Right cardiac atrium (tissue), 5 donors: ENCODE measurements around the gene HOXC12. TPM values are rescaled to one million over a fixed set of nuclear protein-coding genes. Genes with fewer than 3 reads are reported as not detected.
A peak's percentile ranks its signal among the peaks of the same experiment; 100 is the strongest.

Experiments
- ATAC-seq, 2 donors: fragments of 200-7000 bp; cut with Tn5 transposase; one replicate each; pipeline versions ENCODE4 v1.8.0 to v1.9.1; 2020; ENCODE audit warnings: moderate library complexity in 2 of 2, mild to moderate bottlenecking in 1 of 2
- DNase-seq, 3 donors: peaks; one replicate each; pipeline ENCODE4 v3.0.0-alpha.2; 2020
- H3K27ac ChIP-seq: one replicate; pipeline ENCODE4 v1.5.1; 2013; ENCODE audit warnings: mild to moderate bottlenecking, low read length, control low read depth, moderate library complexity
- H3K27me3 ChIP-seq: one replicate; pipeline ENCODE4 v1.6.1; 2013; ENCODE audit not compliant: control insufficient read depth, insufficient read depth
- H3K4me1 ChIP-seq: one replicate; pipeline ENCODE4 v1.6.1; 2013; ENCODE audit warnings: low read length; ENCODE audit not compliant: control insufficient read depth, insufficient read depth
- H3K4me3 ChIP-seq: one replicate; pipeline ENCODE4 v1.5.1; 2013; ENCODE audit warnings: low read length, control low read depth
- H3K9me3 ChIP-seq: one replicate; pipeline ENCODE4 v1.6.1; 2013; ENCODE audit warnings: low read length; ENCODE audit not compliant: control insufficient read depth
- WGBS: extraction: QIAGEN DNeasy Blood & Tissue Kit; methylation state at CpG from one replicate; pipeline ENCODE4 v1.1.7; 2013; 5-methylcytosine and 5-hydroxymethylcytosine counted together
- intact Hi-C, 4 donors: fragments of 100-400 bp; cut with DNase I; formaldehyde crosslinking; loops; one replicate each; pipeline versions ENCODE4 v1.11.0 to v1.14.0; 2022 to 2023
- polyA plus RNA-seq: library from polyadenylated mRNA; stranded (reverse); fragments of 200-250 nt; gene quantifications from one replicate; pipeline ENCODE4 v1.2.3, GENCODE V29; 2013
- total RNA-seq, 4 donors: library from RNA; stranded (reverse); fragmentation: NEBNext Ultra II Directional; extraction: Animal tissue kit (Norgen Biotek cat#: 25700); gene quantifications; one replicate each; pipeline ENCODE4 v1.2.1, GENCODE V29; 2021
- donor health status: healthy with polysubstance abuse.
- donor health status: DM: no; HTN: yes; CAD: no.
- donor health status: DM: no; HTN: no; CAD: no.
- donor health status: DM: no; HTN: yes; CAD: no; lungs with severe emphysema.
- donor health status: DM: yes; HTN: yes; CAD: no.

HOXC12 gene
- total and polyA plus RNA-seq, 5 donors, result not detected

DNA sequence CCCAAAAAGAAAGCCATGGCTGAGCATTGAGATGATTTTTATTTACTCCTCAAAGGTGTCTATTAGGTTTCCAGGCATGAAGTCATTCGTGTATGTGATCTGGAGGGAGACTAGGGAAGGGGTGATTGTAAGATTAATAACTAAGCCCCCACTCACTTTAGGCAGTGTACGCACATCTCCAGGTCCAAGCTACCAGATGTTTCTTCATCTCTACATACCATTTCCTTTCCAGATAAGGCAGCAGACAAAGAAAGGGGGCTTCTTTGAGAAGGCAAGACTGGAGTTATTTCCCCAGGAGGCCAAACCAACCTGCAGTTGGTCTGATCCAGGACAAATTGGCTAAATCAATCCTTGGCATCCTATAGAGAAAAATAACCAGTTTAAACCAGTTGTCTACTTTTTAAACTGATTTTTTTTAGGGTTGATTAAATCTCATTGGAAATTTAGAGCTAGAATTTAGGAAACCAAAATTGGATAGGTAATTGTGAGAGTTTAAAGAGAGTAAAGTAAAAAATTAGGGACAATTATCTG lies 12.2 kb upstream of the HOXC12 start:
- Histone ChIP-seq H3K27me3 (peaks cover 8% of the 10 kb centered on the region), H3K9me3 (no peaks in the 10 kb centered on the region), H3K27ac (no peak overlapping the region), H3K4me3 (no peak overlapping the region), H3K4me1 (no peaks in the 10 kb centered on the region)
- no peak for ATAC-seq
- 12% methylated on average over 2 of the region's 2 CpGs for WGBS
- no peak for DNase-seq
- intact Hi-C loops, result no loop called here

DNA sequence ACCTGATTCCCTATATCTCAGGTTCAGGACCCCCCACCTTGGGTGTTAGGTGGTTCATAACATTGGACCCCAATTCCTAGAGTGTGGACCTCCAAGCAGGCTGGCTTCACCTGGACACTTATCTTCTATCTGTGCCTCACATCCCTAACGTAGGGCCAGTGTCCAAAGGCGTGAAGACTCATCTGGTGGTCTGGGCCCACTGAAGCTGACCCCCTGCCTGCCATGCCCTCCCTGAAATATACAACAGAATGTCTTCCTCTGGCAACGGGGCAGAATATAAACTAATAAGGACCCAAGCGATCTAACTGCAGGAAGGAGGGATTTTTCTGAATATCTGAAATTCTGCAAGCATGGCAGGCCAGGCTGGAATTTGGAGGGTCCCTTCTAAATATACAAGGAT lies 10.5 kb upstream of the HOXC12 start:
- Histone ChIP-seq H3K4me1 (no peaks in the 10 kb centered on the region), H3K4me3 (no peak overlapping the region), H3K27me3 (peaks cover 8% of the 10 kb centered on the region), H3K27ac (no peak overlapping the region), H3K9me3 (no peaks in the 10 kb centered on the region)
- DNase-seq, result no peak
- intact Hi-C loops, result no loop called here
- WGBS, result 17% methylated on average over 4 of the region's 4 CpGs
- no peak for ATAC-seq

DNA sequence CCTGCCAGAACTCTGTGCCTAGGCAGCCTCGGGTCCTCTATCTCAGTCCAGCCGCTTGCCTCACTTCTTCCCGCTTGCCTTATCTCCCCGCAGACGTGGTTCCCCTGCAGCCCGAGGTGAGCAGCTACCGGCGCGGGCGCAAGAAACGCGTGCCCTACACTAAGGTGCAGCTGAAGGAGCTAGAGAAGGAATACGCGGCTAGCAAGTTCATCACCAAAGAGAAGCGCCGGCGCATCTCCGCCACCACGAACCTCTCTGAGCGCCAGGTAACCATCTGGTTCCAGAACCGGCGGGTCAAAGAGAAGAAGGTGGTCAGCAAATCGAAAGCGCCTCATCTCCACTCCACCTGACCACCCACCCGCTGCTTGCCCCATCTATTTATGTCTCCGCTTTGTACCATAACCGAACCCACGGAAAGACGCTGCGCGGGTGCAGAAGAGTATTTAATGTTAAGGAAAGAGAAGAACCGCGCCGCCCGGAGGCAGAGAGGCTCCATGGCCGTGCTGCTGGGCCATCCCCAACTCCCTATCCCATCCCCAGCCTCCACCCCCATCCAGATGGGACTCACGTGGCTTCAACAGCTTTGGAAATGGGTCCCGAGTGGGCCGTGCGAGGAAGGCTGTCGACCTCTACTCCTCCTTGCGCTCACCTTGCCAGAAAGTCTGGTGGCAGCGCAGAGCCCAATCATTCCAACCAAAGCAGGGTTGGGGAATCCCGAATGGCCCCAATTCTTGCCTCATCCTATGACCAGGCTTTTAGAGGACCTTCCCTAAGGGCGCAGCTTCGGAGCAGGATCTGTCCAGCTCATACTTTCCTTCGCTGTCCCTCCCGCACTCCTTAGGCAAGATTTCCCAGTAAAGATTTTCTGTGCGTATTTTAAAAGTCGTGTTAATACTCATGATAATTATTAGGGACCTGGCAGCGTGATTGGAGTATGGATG lies 9.5 kb upstream of the HOXC12 start:
- WGBS, result 5% methylated on average over 51 of the region's 51 CpGs
- intact Hi-C loops, result no loop called here
- Histone ChIP-seq H3K4me1 (no peaks in the 10 kb centered on the region), H3K27ac (no peak overlapping the region), H3K4me3 (no peak overlapping the region), H3K27me3 (peaks cover 8% of the 10 kb centered on the region), H3K9me3 (no peaks in the 10 kb centered on the region)
- no peak for DNase-seq
- ATAC-seq, result no peak

DNA sequence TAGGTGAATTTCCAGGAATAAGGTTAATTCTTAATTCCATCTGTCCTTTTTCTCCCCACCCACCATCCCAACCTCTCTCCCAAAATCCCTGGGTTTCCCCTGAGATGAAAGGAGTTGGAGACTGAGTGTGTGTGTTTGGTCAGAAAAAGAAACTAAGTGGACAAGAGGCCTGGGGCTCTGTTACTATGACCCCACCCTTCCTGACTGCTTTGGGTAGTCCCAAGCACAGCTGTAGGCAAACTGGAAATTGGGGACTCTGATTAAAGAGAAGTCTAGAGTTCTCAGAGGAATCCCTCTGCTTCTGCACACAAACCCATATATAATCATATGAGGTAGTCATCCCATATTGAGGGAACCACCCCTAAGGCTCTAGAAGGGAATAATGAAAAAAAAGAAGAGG lies 7.0 kb upstream of the HOXC12 start:
- H3K27me3 ChIP-seq, result peaks cover 8% of the 10 kb centered on the region
- ATAC-seq, result no peak
- no peak overlapping the region for H3K4me3 ChIP-seq
- no peak overlapping the region for H3K27ac ChIP-seq
- H3K4me1 ChIP-seq, result no peaks in the 10 kb centered on the region
- DNase-seq, result no peak
- H3K9me3 ChIP-seq, result no peaks in the 10 kb centered on the region
- intact Hi-C loops, result no loop called here

DNA sequence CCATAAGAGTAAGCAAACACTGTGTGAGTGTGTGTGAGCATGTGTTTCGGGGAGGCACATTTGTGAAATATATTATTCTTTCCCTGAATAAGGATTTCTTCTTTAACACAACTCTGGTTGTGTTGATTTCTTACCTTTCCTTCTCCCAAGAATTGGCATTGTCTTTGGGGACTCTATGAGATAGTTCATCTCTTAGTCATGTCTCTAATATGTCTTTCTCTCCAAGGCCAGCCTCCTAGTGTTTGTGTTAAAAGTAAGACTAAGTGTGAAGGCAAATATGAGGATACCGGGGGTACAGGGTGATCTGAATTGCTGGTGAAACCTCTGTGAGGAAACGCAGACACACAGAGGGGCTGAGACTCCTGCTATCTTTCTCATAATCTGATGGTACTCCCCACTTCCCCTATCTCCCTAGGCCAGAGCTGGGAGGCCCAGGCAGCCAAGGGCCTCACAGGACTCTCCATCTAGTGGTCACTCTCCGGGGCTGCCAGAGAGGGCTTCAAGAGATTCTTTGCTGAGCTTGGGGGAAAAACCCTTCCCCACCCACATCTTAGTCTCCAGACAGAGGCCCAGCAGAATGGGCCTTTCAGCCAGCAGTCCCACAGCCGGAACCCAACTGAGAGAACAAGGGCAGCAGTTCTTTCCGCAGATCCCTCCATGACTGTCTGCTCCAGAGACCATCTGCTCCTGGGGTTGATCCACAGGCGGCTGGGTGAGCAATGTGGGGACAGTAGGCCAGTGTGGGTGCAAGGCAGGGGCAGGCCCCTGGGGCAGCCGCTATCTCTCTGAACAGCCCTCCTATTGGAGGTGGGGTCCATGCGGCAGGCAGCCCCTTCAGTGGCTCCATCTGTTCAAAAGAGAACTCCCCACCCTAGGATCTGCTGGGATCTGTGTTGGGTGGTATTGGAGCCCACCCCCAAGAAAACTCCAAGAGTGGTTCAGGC lies 5.8 kb upstream of the HOXC12 start:
- WGBS, result 36% methylated on average over 9 of the region's 9 CpGs
- H3K27me3 ChIP-seq, result peaks cover 8% of the 10 kb centered on the region

DNA sequence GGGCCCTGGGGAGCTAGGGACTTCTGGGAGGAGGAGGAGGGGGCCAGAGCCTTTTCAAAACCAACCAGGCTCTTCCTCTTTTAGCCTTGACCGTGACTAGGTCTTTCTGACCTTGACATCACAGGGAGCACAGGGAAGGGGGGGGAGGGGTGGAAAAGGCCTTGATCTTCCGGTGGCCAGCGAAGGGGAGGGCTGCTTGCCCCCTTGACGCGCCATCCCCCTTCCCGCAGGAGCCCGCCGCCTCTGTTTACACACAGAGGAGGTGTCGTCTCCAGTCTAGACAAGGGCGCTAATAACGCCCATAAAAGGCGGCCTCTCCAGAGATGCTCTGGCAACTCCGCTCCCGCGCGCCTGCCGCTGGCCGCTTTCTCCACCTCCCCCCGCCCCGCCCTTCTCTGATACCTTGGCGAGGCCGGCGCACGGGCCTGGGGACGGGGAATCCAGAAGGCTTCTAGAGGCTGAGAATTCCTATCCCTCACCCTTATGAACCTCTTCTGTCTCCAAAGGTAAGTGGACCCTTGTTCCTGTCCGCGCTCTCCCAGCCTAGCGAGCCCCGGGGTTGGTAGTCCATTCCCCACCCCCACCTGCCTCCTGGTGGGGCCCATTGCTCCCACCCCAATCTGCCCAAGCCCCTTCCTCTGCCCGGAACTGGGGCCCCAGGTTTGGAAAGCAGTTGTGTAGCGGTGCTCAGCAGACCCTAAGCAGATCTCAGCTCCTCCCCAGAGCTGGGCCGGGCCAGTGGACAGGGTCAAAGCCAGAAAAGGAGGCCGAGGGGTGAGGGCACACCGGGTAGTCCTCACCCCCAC lies 4.9 kb upstream of the HOXC12 start:
- H3K27ac ChIP-seq, result no peak overlapping the region
- DNase-seq (no peak), ATAC-seq (no peak)
- 4% methylated on average over 34 of the region's 34 CpGs for WGBS
- no peaks in the 10 kb centered on the region for H3K4me1 ChIP-seq
- intact Hi-C loops, result no loop called here
- H3K27me3 ChIP-seq, result peaks cover 8% of the 10 kb centered on the region
- H3K4me3 ChIP-seq, result no peak overlapping the region
- no peaks in the 10 kb centered on the region for H3K9me3 ChIP-seq

More for the DNA sequence above, 5.8 kb upstream of the HOXC12 start:
- Histone ChIP-seq H3K27ac (no peak overlapping the region), H3K9me3 (no peaks in the 10 kb centered on the region), H3K4me1 (no peaks in the 10 kb centered on the region), H3K4me3 (no peak overlapping the region)
- no peak for DNase-seq
- no peak for ATAC-seq
- intact Hi-C loops, result no loop called here

DNA sequence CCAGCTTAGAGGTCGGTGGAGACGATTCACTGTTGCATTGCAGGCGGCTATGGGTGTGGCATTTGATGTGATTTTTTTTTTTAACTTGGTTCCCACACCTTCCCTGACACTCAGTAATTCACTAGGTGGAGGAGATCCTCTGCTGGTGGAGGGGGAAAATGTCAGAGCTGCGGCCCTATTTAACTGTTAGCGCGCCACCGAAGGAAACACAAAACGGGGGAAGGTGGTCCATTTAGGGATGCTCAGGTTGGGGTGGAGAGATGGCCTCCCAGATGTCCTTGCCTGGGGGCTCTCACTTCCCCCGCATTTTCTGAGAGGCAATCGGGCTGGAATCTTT lies 4.3 kb upstream of the HOXC12 start:
- WGBS, result 5% methylated on average over 10 of the region's 10 CpGs
- intact Hi-C loops, result no loop called here
- H3K27me3 ChIP-seq, result peaks cover 8% of the 10 kb centered on the region

DNA sequence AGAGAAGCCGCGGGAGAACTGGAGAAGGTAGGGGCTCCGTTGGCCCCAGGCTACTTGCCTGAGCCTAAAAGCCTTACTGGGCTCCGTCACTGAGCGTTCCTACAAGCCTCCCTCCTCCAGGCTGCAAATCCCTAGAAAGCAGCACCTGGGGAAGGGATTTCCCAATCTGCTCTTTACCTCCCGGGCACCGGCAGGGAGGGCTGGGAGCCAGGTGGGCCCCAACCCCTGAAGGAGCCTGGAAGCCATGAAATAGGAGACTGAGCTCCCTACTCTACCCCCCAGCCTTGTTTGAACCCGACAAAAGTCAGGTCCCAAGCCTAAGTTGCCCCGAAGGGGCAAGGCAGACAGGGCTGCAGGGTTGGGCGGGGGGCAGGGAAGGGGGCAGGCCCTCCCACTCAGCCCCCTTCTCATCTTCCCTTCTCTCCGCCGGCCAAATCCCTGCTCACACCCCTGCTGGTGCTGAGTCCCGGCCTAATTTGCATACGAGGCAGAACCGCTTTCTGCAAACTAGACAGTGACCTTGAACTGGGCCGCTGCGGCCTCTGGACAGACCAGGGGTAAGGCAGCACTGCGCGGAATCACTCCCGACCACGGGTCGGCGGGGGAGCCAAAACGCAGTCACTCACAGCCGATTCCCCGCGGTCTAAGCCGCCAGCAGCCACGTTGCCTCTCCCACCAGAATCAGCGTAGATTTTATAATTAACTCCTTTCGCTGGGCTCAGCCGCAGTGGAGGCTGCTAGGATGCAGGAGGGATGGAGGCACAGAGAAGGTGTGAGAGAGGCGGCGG lies 3.7 kb upstream of the HOXC12 start:
- intact Hi-C loops, result no loop called here
- H3K27me3 ChIP-seq, result peaks cover 8% of the 10 kb centered on the region

More for the DNA sequence above, 4.3 kb upstream of the HOXC12 start:
- Histone ChIP-seq H3K27ac (no peak overlapping the region), H3K9me3 (no peaks in the 10 kb centered on the region), H3K4me3 (no peak overlapping the region), H3K4me1 (no peaks in the 10 kb centered on the region)
- ATAC-seq (no peak), DNase-seq (no peak)

DNA sequence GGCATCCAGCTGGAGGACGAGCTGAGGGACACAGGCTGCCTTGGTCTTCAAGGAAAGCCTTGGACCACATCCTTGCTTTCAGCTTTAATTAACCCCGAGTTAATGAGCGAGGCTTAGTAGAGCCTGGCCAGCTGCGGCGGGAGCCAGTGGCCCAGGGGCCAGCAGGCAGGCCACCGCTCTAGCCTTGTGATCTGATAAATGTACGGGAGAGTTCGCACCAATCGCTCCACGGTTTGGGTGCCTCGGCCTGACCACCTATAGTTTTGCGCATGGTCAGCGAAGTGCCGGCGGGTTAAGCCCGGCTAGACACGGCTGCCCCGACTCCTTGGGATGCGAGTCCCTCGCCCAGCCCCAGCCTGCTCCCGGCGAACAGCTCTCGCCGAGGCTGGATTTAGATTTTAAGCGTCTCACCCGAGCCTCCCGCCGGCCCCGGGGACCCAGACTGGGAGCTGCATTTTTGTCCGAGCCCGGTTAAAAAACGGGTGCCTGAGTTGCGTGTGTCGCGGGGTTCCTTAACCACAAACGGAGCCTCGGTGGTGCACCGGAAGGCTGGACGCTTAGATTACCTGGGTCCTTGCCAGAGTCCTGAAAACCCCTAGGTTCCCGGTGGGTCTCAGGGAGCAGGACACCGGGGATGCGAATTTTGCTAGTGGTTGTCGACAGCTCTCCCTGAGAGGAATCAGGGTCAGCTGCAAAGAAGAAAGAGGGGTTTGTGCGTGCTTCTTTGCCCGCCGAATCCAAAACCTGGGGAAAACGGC lies 2.9 kb upstream of the HOXC12 start:
- no peak overlapping the region for H3K27ac ChIP-seq
- H3K4me1 ChIP-seq, result no peaks in the 10 kb centered on the region
- peaks cover 2% of the 10 kb centered on the region for H3K27me3 ChIP-seq
- no peaks in the 10 kb centered on the region for H3K9me3 ChIP-seq
- 4% methylated on average over 47 of the region's 47 CpGs for WGBS
- DNase-seq, result no peak
- no peak for ATAC-seq
- H3K4me3 ChIP-seq, result no peak overlapping the region
- intact Hi-C loops, result no loop called here

More for the DNA sequence above, 3.7 kb upstream of the HOXC12 start:
- Histone ChIP-seq H3K4me1 (no peaks in the 10 kb centered on the region), H3K9me3 (no peaks in the 10 kb centered on the region), H3K4me3 (no peak overlapping the region), H3K27ac (no peak overlapping the region)
- 3% methylated on average over 34 of the region's 34 CpGs for WGBS
- ATAC-seq (peak in 1 of 2 donors; percentile 18), DNase-seq (no peak)
